A549 treated with Hydrocortisone at 1 μM for 4 hours (cell line): Measurements from ENCODE around the gene CPT2. TPM values are rescaled to one million over a fixed set of nuclear protein-coding genes. Genes with fewer than 3 reads are reported as not detected.

Experiments
- total RNA-seq: library from RNA; stranded (reverse); fragments of 200-300 nt; extraction: Qiagen RNA extraction; gene quantifications from 5 replicates; pipeline ENCODE4 v1.2.3, GENCODE V29; 2022

The CPT2 gene
- 9.3 to 10.1 TPM (median 9.5 TPM) in 5 replicates for total RNA-seq

GRCh38 chr1:53196485-53197290 lies at the start of gene CPT2:
TSS of gene CPT2 (plus strand) at chr1:53196824. CDS start at chr1:53196944, 120 bp downstream.

GRCh38 chr1:53220171-53220961 lies 23.7 kb downstream of the CPT2 start, which contains the start of gene CZIB:
TSS of gene CZIB (minus strand) at chr1:53220634. CDS start at chr1:53220575, 59 bp downstream.

GRCh38 chr1:53238197-53239155 lies 41.9 kb downstream of the CPT2 start, which contains the start of gene MAGOH:
TSS of gene MAGOH (minus strand) at chr1:53238518. CDS start at chr1:53238448, 70 bp downstream.

Other genes with a start within 250 kb of the CPT2 start
- 0.05 TPM in 1 of 5 replicates, not detected in the others for gene PODN, start 134.6 kb upstream of the CPT2 start, total RNA-seq
- 0.05 TPM in 2 of 5 replicates, not detected in the others for gene SLC1A7, start 54.2 kb upstream of the CPT2 start, total RNA-seq
- gene CZIB, start 23.8 kb downstream of the CPT2 start, total RNA-seq, result 27.4 to 34.2 TPM (median 33.0 TPM) in 5 replicates
- 61.9 to 86.2 TPM (median 66.2 TPM) in 5 replicates for gene MAGOH, start 41.7 kb downstream of the CPT2 start, total RNA-seq
- 29.3 to 38.9 TPM (median 35.6 TPM) in 5 replicates for gene LRP8, start 131.2 kb downstream of the CPT2 start, total RNA-seq